ENCODE results near the gene MUS81.

MUS81 gene

GRCh38 chr11:65851083-65851579, 9.1 kb upstream of the MUS81 start:
- peak; percentile 54 for TF ChIP-seq CTCF (IDR thresholded peaks at IDR 0.05; ENCODE audit: insufficient read depth, low read length, poor library complexity, severe bottlenecking)
- DNase-seq (ENCODE audit: extremely low read depth, insufficient read length): no peak
- no peaks in the 10 kb centered on the region for H3K27me3 ChIP-seq (replicated peaks; ENCODE audit: control insufficient read depth, insufficient read depth, low read length)
- no peak overlapping the region for H3K4me3 ChIP-seq (replicated peaks; ENCODE audit: low read depth, low read length)
- peaks cover 38% of the 10 kb centered on the region for H3K36me3 ChIP-seq (ENCODE audit: control insufficient read depth, insufficient read depth, low read length)

- no peak for DNase-seq (ENCODE audit: extremely low read depth, insufficient read length)
- Histone ChIP-seq H3K36me3 (ENCODE audit: control insufficient read depth, insufficient read depth, low read length) (peaks cover 38% of the 10 kb centered on the region), H3K4me3 (replicated peaks; ENCODE audit: low read depth, low read length) (no peak overlapping the region), H3K27me3 (replicated peaks; ENCODE audit: control insufficient read depth, insufficient read depth, low read length) (no peaks in the 10 kb centered on the region)
- no peak for TF ChIP-seq CTCF (IDR thresholded peaks at IDR 0.05; ENCODE audit: insufficient read depth, low read length, poor library complexity, severe bottlenecking)
Measured at GRCh38 chr11:65851811-65852507, 8.3 kb upstream of the MUS81 start.

GRCh38 chr11:65852508-65853245, 7.6 kb upstream of the MUS81 start:
- DNase-seq (ENCODE audit: extremely low read depth, insufficient read length): no peak
- H3K36me3 ChIP-seq (ENCODE audit: control insufficient read depth, insufficient read depth, low read length): peaks cover 38% of the 10 kb centered on the region
- no peak overlapping the region for H3K4me3 ChIP-seq (replicated peaks; ENCODE audit: low read depth, low read length)
- H3K27me3 ChIP-seq (replicated peaks; ENCODE audit: control insufficient read depth, insufficient read depth, low read length): no peaks in the 10 kb centered on the region
- no peak for TF ChIP-seq CTCF (IDR thresholded peaks at IDR 0.05; ENCODE audit: insufficient read depth, low read length, poor library complexity, severe bottlenecking)

- no peak for DNase-seq (ENCODE audit: extremely low read depth, insufficient read length)
- no peaks in the 10 kb centered on the region for H3K27me3 ChIP-seq (replicated peaks; ENCODE audit: control insufficient read depth, insufficient read depth, low read length)
- peaks cover 38% of the 10 kb centered on the region for H3K36me3 ChIP-seq (ENCODE audit: control insufficient read depth, insufficient read depth, low read length)
- H3K4me3 ChIP-seq (replicated peaks; ENCODE audit: low read depth, low read length): no peak overlapping the region
- peak; percentile 5 for TF ChIP-seq CTCF (IDR thresholded peaks at IDR 0.05; ENCODE audit: insufficient read depth, low read length, poor library complexity, severe bottlenecking)
Measured at GRCh38 chr11:65853246-65853979, 6.8 kb upstream of the MUS81 start.

- DNase-seq (ENCODE audit: extremely low read depth, insufficient read length): no peak
- no peaks in the 10 kb centered on the region for H3K27me3 ChIP-seq (replicated peaks; ENCODE audit: control insufficient read depth, insufficient read depth, low read length)
- no peak overlapping the region for H3K4me3 ChIP-seq (replicated peaks; ENCODE audit: low read depth, low read length)
- peaks cover 38% of the 10 kb centered on the region for H3K36me3 ChIP-seq (ENCODE audit: control insufficient read depth, insufficient read depth, low read length)
- no peak for TF ChIP-seq CTCF (IDR thresholded peaks at IDR 0.05; ENCODE audit: insufficient read depth, low read length, poor library complexity, severe bottlenecking)
Measured at GRCh38 chr11:65854161-65854592, 6.1 kb upstream of the MUS81 start.

All from GM06990 (cell line).